GM12878 (cell line): Measurements from ENCODE around the gene GNG12. TPM values are rescaled to one million over a fixed set of nuclear protein-coding genes. Genes with fewer than 3 reads are reported as not detected.

Experiments used
- ATAC-seq: fragments of 200-7000 bp; cut with Tn5 transposase; 3 replicates; pipeline ENCODE4 v1.9.1; 2020; ENCODE audit warnings: mild to moderate bottlenecking, moderate library complexity
- BruUV-seq: library from RNA; stranded (reverse); fragments of 400-500 nt; replicated peaks from 2 replicates; lab custom pipeline; 2021; lab: Mats Ljungman, UMichigan
- CTCF ChIA-PET: fragments of 300-600 bp; sonication (Branson Sonifier 250); formaldehyde crosslinking; extraction: SDS; loops from one replicate; lab custom pipeline; 2021; ENCODE audit warnings: inconsistent platforms; lab: Yijun Ruan, JAX
- POLR2A ChIA-PET: fragments of 350-600 bp; formaldehyde crosslinking; extraction: SDS; loops from one replicate; lab custom pipeline; 2021; ENCODE audit warnings: inconsistent platforms; lab: Charles Lee
- RAD21 ChIA-PET: fragments of 300-600 bp; sonication (Branson Sonifier 250); formaldehyde crosslinking; loops from one replicate; lab custom pipeline; 2023; ENCODE audit warnings: antibody characterized with exemption; ENCODE audit not compliant: unreplicated experiment; lab: Charles Lee
- SMC1A ChIA-PET: fragments of 300-600 bp; sonication (Branson Sonifier 250); formaldehyde crosslinking; loops from one replicate; lab custom pipeline; 2023; ENCODE audit not compliant: unreplicated experiment, uncharacterized antibody; lab: Charles Lee
- DNase-seq: peaks from one replicate; pipeline ENCODE4 v3.0.0-alpha.2; 2011; ENCODE audit warnings: low read depth, low spot score
- FAIRE-seq: peaks from 3 replicates; lab custom pipeline; 2011; peaks lifted over from hg19 to GRCh38; lab: Jason Lieb, UNC
- H2AFZ ChIP-seq: 2 replicates; pipeline ENCODE4 v1.6.0; 2011; ENCODE audit warnings: low read depth, low read length, control low read depth; ENCODE audit not compliant: control insufficient read depth
- H3K27ac ChIP-seq: 2 replicates; pipeline ENCODE4 v1.5.1; 2011; ENCODE audit warnings: control low read depth; ENCODE audit not compliant: control insufficient read depth, insufficient read depth
- H3K27me3 ChIP-seq, 2 experiments: replicated peaks in 1 of 2; 2 replicates each; pipeline versions ENCODE4 v1.6.0 to v1.6.1; 2011; ENCODE audit warnings: low read length in 1 of 2; ENCODE audit not compliant: control insufficient read depth in 2 of 2, insufficient read depth in 2 of 2
- H3K36me3 ChIP-seq, 2 experiments: 2 replicates each; pipeline ENCODE4 v1.5.1; 2011; ENCODE audit warnings: low read length in 1 of 2; ENCODE audit not compliant: control insufficient read depth in 2 of 2, insufficient read depth in 2 of 2
- H3K4me1 ChIP-seq: 2 replicates; pipeline ENCODE4 v1.6.1; 2011; ENCODE audit warnings: mild to moderate bottlenecking, low read length, moderate library complexity, mixed read lengths; ENCODE audit not compliant: control insufficient read depth, insufficient read depth
- H3K4me2 ChIP-seq: 2 replicates; pipeline ENCODE4 v1.6.0; 2011; ENCODE audit warnings: control low read depth; ENCODE audit not compliant: control insufficient read depth, insufficient read depth
- H3K4me3 ChIP-seq: fragments of 200-600 bp; sonication (generic); 2 replicates; pipeline ENCODE4 v1.5.1; 2016
- H3K79me2 ChIP-seq: 2 replicates; pipeline ENCODE4 v1.6.0; 2011; ENCODE audit warnings: low read length; ENCODE audit not compliant: control insufficient read depth, insufficient read depth
- H3K9ac ChIP-seq: 2 replicates; pipeline ENCODE4 v1.8.0; 2011; ENCODE audit warnings: low read length, control low read depth, mixed read lengths; ENCODE audit not compliant: control insufficient read depth, insufficient read depth
- H3K9me3 ChIP-seq: replicated peaks from 3 replicates; pipeline ENCODE4 v1.5.1; 2011; ENCODE audit warnings: mild to moderate bottlenecking, low read length; ENCODE audit not compliant: control insufficient read depth, insufficient read depth
- H4K20me1 ChIP-seq: 2 replicates; pipeline ENCODE4 v1.6.0; 2011; ENCODE audit not compliant: control insufficient read depth, insufficient read depth
- CBX5 ChIP-seq: sonication (generic); IDR thresholded peaks from 2 replicates; pipeline ENCODE4 v1.6.1; 2016; ENCODE audit warnings: low read depth, moderate library complexity, mild to moderate bottlenecking, inconsistent platforms
- EZH2 ChIP-seq: IDR thresholded peaks from 2 replicates; pipeline ENCODE4 v1.6.1; 2012; ENCODE audit warnings: low read depth, mild to moderate bottlenecking, control low read depth, inconsistent platforms, low read length, borderline replicate concordance; ENCODE audit not compliant: control insufficient read depth
- HDGF ChIP-seq: fragments of 450-650 bp; IDR thresholded peaks from 2 replicates; pipeline ENCODE4 v1.6.1; 2016; ENCODE audit warnings: antibody characterized with exemption
- JUNB ChIP-seq: IDR thresholded peaks from 2 replicates; pipeline ENCODE4 v1.6.1; 2016; ENCODE audit warnings: antibody characterized with exemption, mild to moderate bottlenecking
- KLF5 ChIP-seq: fragments of 450-650 bp; IDR thresholded peaks from 2 replicates; pipeline ENCODE4 v1.6.1; 2014; ENCODE audit warnings: mild to moderate bottlenecking; ENCODE audit not compliant: partially characterized antibody
- SRF ChIP-seq, 2 experiments: IDR thresholded peaks; 2 replicates each; pipeline ENCODE4 v1.6.1; 2011; ENCODE audit warnings: low read depth in 2 of 2, low read length in 2 of 2, mild to moderate bottlenecking in 1 of 2, moderate library complexity in 1 of 2
- TCF3 ChIP-seq: IDR thresholded peaks from 2 replicates; pipeline ENCODE4 v1.6.1; 2012; ENCODE audit warnings: low read depth, mild to moderate bottlenecking, low read length, borderline replicate concordance; ENCODE audit not compliant: insufficient read depth
- WGBS: methylation state at CpG from one replicate; pipeline ENCODE4 v1.1.6; 2016; ENCODE audit warnings: low lambda C conversion rate; ENCODE audit not compliant: insufficient replicate concordance, insufficient coverage; ENCODE audit errors: missing lambda C conversion rate; 5-methylcytosine and 5-hydroxymethylcytosine counted together
- in situ Hi-C: fragments of 300-500 bp; cut with MboI; formaldehyde crosslinking; loops from 9 replicates; pipeline ENCODE4 v1.14.3; 2018; ENCODE audit warnings: mixed read lengths
- intact Hi-C: fragments of 100-400 bp; cut with micrococcal nuclease; formaldehyde crosslinking; loops from one replicate; pipeline ENCODE4 v1.14.2; 2022; ENCODE audit not compliant: unreplicated experiment
- polyA plus RNA-seq, 11 experiments: library from polyadenylated mRNA; depleted of rRNA in 4 of 11; unstranded in 6 of 11; stranded (reverse) in 5 of 11; fragments of >200 nt; fragmentation: Nextera tagmentation in 4 of 11; fragmentation: Illumina TruSeq in 1 of 11; extraction: Ambion mirVana in 4 of 11; extraction: Trizol in 1 of 11; gene quantifications; 1 replicate in 1 of 11; 2 replicates in 10 of 11; pipeline versions ENCODE4 v1.2.1 to v1.2.3, GENCODE V29; 2011 to 2016; ENCODE audit warnings: inconsistent platforms in 2 of 11, missing spikeins in 2 of 11, low read depth in 1 of 11
- total RNA-seq, 4 experiments: library from RNA; depleted of rRNA in 3 of 4; stranded (reverse); fragments of >200 nt in 3 of 4; fragmentation: Illumina TruSeq in 1 of 4; extraction: Trizol in 1 of 4; gene quantifications; 2 replicates each; pipeline versions ENCODE4 v1.2.1 to v1.2.3, GENCODE V29; 2013 to 2021
- TF ChIP-seq, protein P1 (sequence below): fragments of 450-650 bp; IDR thresholded peaks from 2 replicates; pipeline ENCODE4 v1.6.1; 2016; ENCODE audit warnings: mild to moderate bottlenecking
- TF ChIP-seq, protein P2 (sequence below): fragments of 450-650 bp; IDR thresholded peaks from 2 replicates; pipeline ENCODE4 v1.6.1; 2016; ENCODE audit warnings: mild to moderate bottlenecking
- TF ChIP-seq, protein P3 (sequence below): fragments of 450-650 bp; IDR thresholded peaks from 2 replicates; pipeline ENCODE4 v1.6.1; 2017; ENCODE audit warnings: low read depth, mild to moderate bottlenecking, moderate library complexity

GNG12 gene
- total and polyA plus RNA-seq, 10 of the 15 experiments (the other 5 are each of a cell fraction or from before 2014, with no cell fraction given) = 0.22 to 32.8 (median 0.35) TPM

DNA sequence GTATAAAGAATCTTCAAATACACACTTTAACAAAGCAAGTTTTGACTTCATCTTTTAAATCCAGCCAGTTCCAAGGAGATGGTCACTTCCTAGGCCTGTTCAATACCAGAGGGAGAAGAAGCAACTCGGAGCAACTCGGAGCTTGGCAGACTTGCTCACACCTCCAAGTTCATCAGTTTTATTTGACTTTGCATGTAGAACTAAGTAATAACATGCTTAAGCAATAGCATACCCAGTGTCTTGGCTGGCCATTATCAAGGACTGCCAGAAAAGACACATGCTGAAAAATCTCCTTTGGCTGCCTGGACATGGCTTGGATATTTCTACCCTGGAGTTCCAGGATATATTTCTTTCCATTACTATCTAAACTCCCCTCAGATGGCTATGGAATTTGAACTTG lies 52.6 kb downstream of the GNG12 start:
- RAD21 ChIA-PET = interaction anchor here (1.3 to 1.7 kb wide), 3 partner anchors 9 to 14 kb away, joined by 3 to 12 read pairs (median 5); no protein-coding TSS in a partner anchor
- SMC1A ChIA-PET = interaction anchor here (1.0 to 20.9 kb wide), 6 partner anchors 10 to 80 kb away, joined by 3 to 1058 read pairs (median 4); partner anchors contain the start of gene GNG12
- Histone ChIP-seq H3K4me1 (no peaks in the 10 kb centered on the region), H3K36me3 (no peaks in the 10 kb centered on the region), H3K9me3 (no peaks in the 10 kb centered on the region; the same call in 2 of the 3 replicates), H3K9ac (no peak overlapping the region), H3K4me3 (no peak overlapping the region), H3K27me3 (no peaks in the 10 kb centered on the region), H3K27ac (no peak overlapping the region), H3K4me2 (no peak overlapping the region), H4K20me1 (no peaks in the 10 kb centered on the region), H2AFZ (no peak overlapping the region), H3K79me2 (no peaks in the 10 kb centered on the region)
- BruUV-seq = no TSS peak
- CTCF ChIA-PET = interaction anchor here (1.0 to 4.0 kb wide), 3 partner anchors 8 to 14 kb away, joined by 3 to 25 read pairs (median 15); no protein-coding TSS in a partner anchor
- POLR2A ChIA-PET = interaction anchor here (0.7 to 1.4 kb wide), 2 partner anchors 34 to 347 kb away, joined by 3 read pairs; no protein-coding TSS in a partner anchor
- ATAC-seq (no peak), FAIRE-seq (no peak), DNase-seq (no peak)
- in situ Hi-C loops = no loop called here
- intact Hi-C loops = no loop called here
- WGBS = 24% methylated on average over 2 of the region's 2 CpGs
- TF ChIP-seq SRF (IDR thresholded peaks at IDR 0.05; ENCODE audit: low read depth in 2 of 2, low read length in 2 of 2) (no peak), EZH2 (no peak), KLF5 (no peak), CBX5 (no peak), JUNB (no peak), TCF3 (no peak), HDGF (no peak)
- TF ChIP-seq, protein P1, sequence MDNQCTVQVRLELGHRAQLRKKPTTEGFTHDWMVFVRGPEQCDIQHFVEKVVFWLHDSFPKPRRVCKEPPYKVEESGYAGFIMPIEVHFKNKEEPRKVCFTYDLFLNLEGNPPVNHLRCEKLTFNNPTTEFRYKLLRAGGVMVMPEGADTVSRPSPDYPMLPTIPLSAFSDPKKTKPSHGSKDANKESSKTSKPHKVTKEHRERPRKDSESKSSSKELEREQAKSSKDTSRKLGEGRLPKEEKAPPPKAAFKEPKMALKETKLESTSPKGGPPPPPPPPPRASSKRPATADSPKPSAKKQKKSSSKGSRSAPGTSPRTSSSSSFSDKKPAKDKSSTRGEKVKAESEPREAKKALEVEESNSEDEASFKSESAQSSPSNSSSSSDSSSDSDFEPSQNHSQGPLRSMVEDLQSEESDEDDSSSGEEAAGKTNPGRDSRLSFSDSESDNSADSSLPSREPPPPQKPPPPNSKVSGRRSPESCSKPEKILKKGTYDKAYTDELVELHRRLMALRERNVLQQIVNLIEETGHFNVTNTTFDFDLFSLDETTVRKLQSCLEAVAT = no peak
- TF ChIP-seq, protein P2, sequence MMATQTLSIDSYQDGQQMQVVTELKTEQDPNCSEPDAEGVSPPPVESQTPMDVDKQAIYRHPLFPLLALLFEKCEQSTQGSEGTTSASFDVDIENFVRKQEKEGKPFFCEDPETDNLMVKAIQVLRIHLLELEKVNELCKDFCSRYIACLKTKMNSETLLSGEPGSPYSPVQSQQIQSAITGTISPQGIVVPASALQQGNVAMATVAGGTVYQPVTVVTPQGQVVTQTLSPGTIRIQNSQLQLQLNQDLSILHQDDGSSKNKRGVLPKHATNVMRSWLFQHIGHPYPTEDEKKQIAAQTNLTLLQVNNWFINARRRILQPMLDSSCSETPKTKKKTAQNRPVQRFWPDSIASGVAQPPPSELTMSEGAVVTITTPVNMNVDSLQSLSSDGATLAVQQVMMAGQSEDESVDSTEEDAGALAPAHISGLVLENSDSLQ = no peak
- TF ChIP-seq, protein P3, sequence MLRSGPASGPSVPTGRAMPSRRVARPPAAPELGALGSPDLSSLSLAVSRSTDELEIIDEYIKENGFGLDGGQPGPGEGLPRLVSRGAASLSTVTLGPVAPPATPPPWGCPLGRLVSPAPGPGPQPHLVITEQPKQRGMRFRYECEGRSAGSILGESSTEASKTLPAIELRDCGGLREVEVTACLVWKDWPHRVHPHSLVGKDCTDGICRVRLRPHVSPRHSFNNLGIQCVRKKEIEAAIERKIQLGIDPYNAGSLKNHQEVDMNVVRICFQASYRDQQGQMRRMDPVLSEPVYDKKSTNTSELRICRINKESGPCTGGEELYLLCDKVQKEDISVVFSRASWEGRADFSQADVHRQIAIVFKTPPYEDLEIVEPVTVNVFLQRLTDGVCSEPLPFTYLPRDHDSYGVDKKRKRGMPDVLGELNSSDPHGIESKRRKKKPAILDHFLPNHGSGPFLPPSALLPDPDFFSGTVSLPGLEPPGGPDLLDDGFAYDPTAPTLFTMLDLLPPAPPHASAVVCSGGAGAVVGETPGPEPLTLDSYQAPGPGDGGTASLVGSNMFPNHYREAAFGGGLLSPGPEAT = no peak
